ENCODE results near the gene FHOD3.

The FHOD3 gene

GRCh38 chr18:36366994-36367839 is 69.7 kb downstream of the FHOD3 start:
- H3K4me3 ChIP-seq (ENCODE audit: low read depth, low read length): no peak overlapping the region
- no peaks in the 10 kb centered on the region for H3K36me3 ChIP-seq (ENCODE audit: control insufficient read depth in 2 of 2, insufficient read depth in 1 of 2, low read length in 2 of 2)
- CTCF ChIA-PET: interaction anchor here (1.4 kb wide), 1 partner anchor 45 kb away, joined by 4 read pairs; no protein-coding TSS in a partner anchor
- TF ChIP-seq, protein P1, sequence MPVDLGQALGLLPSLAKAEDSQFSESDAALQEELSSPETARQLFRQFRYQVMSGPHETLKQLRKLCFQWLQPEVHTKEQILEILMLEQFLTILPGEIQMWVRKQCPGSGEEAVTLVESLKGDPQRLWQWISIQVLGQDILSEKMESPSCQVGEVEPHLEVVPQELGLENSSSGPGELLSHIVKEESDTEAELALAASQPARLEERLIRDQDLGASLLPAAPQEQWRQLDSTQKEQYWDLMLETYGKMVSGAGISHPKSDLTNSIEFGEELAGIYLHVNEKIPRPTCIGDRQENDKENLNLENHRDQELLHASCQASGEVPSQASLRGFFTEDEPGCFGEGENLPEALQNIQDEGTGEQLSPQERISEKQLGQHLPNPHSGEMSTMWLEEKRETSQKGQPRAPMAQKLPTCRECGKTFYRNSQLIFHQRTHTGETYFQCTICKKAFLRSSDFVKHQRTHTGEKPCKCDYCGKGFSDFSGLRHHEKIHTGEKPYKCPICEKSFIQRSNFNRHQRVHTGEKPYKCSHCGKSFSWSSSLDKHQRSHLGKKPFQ (tag by site-specific recombination; IDR thresholded peaks at IDR 0.05): no peak
- TF ChIP-seq ZNF155 (tag by site-specific recombination; IDR thresholded peaks at IDR 0.05) (no peak), ZNF266 (tag by site-specific recombination; IDR thresholded peaks at IDR 0.05; ENCODE audit: low read depth) (no peak), ZFP69B (tag by site-specific recombination; IDR thresholded peaks at IDR 0.05) (no peak), ZNF639 (tag by site-specific recombination; IDR thresholded peaks at IDR 0.05) (no peak), ZNF324 (tag by site-specific recombination; IDR thresholded peaks at IDR 0.05) (no peak)
- H3K4me1 ChIP-seq (ENCODE audit: control insufficient read depth, insufficient read depth, low read length): no peaks in the 10 kb centered on the region
- H3K9me3 ChIP-seq (ENCODE audit: control insufficient read depth, insufficient read depth, low read depth, low read length): no peaks in the 10 kb centered on the region
- no peak overlapping the region for H3K27ac ChIP-seq (ENCODE audit: extremely low read depth, low read depth, low read length)
- POLR2A ChIA-PET: no interaction called here

- ChIA-PET POLR2A (no interaction called here), CTCF (interaction anchor here (0.6 kb wide), 2 partner anchors 273 to 354 kb away, joined by 3 read pairs; no protein-coding TSS in a partner anchor)
- Histone ChIP-seq H3K9me3 (ENCODE audit: control insufficient read depth, insufficient read depth, low read depth, low read length) (no peaks in the 10 kb centered on the region), H3K4me3 (ENCODE audit: low read depth, low read length) (no peak overlapping the region), H3K27ac (ENCODE audit: extremely low read depth, low read depth, low read length) (no peak overlapping the region), H3K36me3 (ENCODE audit: control insufficient read depth in 2 of 2, insufficient read depth in 1 of 2, low read length in 2 of 2) (no peaks in the 10 kb centered on the region), H3K4me1 (ENCODE audit: control insufficient read depth, insufficient read depth, low read length) (no peaks in the 10 kb centered on the region)
- no peak for TF ChIP-seq ZEB2 (tag by site-specific recombination; IDR thresholded peaks at IDR 0.05)
- TF ChIP-seq GLI2 (tag by site-specific recombination; IDR thresholded peaks at IDR 0.05; ENCODE audit: borderline replicate concordance, low read depth): no peak
- TF ChIP-seq ZNF843 (tag by site-specific recombination; IDR thresholded peaks at IDR 0.05): no peak
- TF ChIP-seq PRDM4 (tag by site-specific recombination; IDR thresholded peaks at IDR 0.05): no peak
- TF ChIP-seq ZNF324 (tag by site-specific recombination; IDR thresholded peaks at IDR 0.05): no peak
- TF ChIP-seq ZSCAN23 (tag by site-specific recombination; IDR thresholded peaks at IDR 0.05): no peak
- TF ChIP-seq ZNF2 (tag by site-specific recombination; IDR thresholded peaks at IDR 0.05): no peak
- TF ChIP-seq ZNF24 (tag by site-specific recombination; IDR thresholded peaks at IDR 0.05): no peak
These were observed 71.4 kb downstream of the FHOD3 start for GRCh38 chr18:36368889-36369288.

GRCh38 chr18:36372903-36373311 is 75.4 kb downstream of the FHOD3 start:
- H3K4me1 ChIP-seq (ENCODE audit: control insufficient read depth, insufficient read depth, low read length): no peaks in the 10 kb centered on the region
- H3K9me3 ChIP-seq (ENCODE audit: control insufficient read depth, insufficient read depth, low read depth, low read length): no peaks in the 10 kb centered on the region
- POLR2A ChIA-PET: no interaction called here
- no peak for TF ChIP-seq ZNF626 (tag by site-specific recombination; IDR thresholded peaks at IDR 0.05)
- TF ChIP-seq, protein P2, sequence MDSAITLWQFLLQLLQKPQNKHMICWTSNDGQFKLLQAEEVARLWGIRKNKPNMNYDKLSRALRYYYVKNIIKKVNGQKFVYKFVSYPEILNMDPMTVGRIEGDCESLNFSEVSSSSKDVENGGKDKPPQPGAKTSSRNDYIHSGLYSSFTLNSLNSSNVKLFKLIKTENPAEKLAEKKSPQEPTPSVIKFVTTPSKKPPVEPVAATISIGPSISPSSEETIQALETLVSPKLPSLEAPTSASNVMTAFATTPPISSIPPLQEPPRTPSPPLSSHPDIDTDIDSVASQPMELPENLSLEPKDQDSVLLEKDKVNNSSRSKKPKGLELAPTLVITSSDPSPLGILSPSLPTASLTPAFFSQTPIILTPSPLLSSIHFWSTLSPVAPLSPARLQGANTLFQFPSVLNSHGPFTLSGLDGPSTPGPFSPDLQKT (IDR thresholded peaks at IDR 0.05; ENCODE audit: borderline replicate concordance, low read depth, low read length): no peak
- no peak overlapping the region for H3K4me3 ChIP-seq (ENCODE audit: low read depth, low read length)
- H3K36me3 ChIP-seq (ENCODE audit: control insufficient read depth in 2 of 2, insufficient read depth in 1 of 2, low read length in 2 of 2): no peaks in the 10 kb centered on the region
- CTCF ChIA-PET: no interaction called here
- no peak overlapping the region for H3K27ac ChIP-seq (ENCODE audit: extremely low read depth, low read depth, low read length)
